HFF-Myc (cell line): Measurements from ENCODE around the gene NUDT21.

Experiments
- DNase-seq: peaks from one replicate; pipeline ENCODE4 v3.0.0-alpha.2; 2011; ENCODE audit warnings: low read depth; ENCODE audit errors: extremely low read depth
- H3K4me3 ChIP-seq: replicated peaks from 2 replicates; pipeline ENCODE4 v1.5.1; 2011; ENCODE audit warnings: low read depth, mild to moderate bottlenecking, control low read depth, low read length
- CTCF ChIP-seq: IDR thresholded peaks from 2 replicates; pipeline ENCODE4 v1.5.1; 2012; ENCODE audit warnings: mild to moderate bottlenecking, low read depth, low read length, control low read depth; ENCODE audit errors: missing control alignments

NUDT21 gene

GRCh38 chr16:56409195-56409594, 41.9 kb downstream of the NUDT21 start:
- DNase-seq = no peak
- no peak overlapping the region for H3K4me3 ChIP-seq
- TF ChIP-seq CTCF = no peak

GRCh38 chr16:56408379-56409098, 42.6 kb downstream of the NUDT21 start:
- no peak for DNase-seq
- no peak for TF ChIP-seq CTCF
- no peak overlapping the region for H3K4me3 ChIP-seq

GRCh38 chr16:56405977-56406672, 45.0 kb downstream of the NUDT21 start:
- TF ChIP-seq CTCF = no peak
- H3K4me3 ChIP-seq = no peak overlapping the region
- no peak for DNase-seq

GRCh38 chr16:56401482-56401881, 49.6 kb downstream of the NUDT21 start:
- DNase-seq = no peak
- TF ChIP-seq CTCF = peak; percentile 39
- no peak overlapping the region for H3K4me3 ChIP-seq

- DNase-seq = no peak
- no peak for TF ChIP-seq CTCF
- no peak overlapping the region for H3K4me3 ChIP-seq
Measured at GRCh38 chr16:56400458-56400857, 50.7 kb downstream of the NUDT21 start.

- H3K4me3 ChIP-seq = no peak overlapping the region
- no peak for TF ChIP-seq CTCF
- no peak for DNase-seq
Measured at GRCh38 chr16:56399486-56399885, 51.6 kb downstream of the NUDT21 start.
